Jurkat, Clone E6-1 (cell line): ENCODE measurements around the gene AEN.
A peak's percentile ranks its signal among the peaks of the same experiment; 100 is the strongest.

Experiments
- DNase-seq: peaks from one replicate; pipeline ENCODE4 v3.0.0-alpha.2; 2011; ENCODE audit warnings: low read depth, low spot score
- H3K4me3 ChIP-seq: 2 replicates; pipeline ENCODE4 v1.5.1; 2011; ENCODE audit warnings: mild to moderate bottlenecking, low read length, control low read depth, moderate library complexity

The AEN gene

DNA sequence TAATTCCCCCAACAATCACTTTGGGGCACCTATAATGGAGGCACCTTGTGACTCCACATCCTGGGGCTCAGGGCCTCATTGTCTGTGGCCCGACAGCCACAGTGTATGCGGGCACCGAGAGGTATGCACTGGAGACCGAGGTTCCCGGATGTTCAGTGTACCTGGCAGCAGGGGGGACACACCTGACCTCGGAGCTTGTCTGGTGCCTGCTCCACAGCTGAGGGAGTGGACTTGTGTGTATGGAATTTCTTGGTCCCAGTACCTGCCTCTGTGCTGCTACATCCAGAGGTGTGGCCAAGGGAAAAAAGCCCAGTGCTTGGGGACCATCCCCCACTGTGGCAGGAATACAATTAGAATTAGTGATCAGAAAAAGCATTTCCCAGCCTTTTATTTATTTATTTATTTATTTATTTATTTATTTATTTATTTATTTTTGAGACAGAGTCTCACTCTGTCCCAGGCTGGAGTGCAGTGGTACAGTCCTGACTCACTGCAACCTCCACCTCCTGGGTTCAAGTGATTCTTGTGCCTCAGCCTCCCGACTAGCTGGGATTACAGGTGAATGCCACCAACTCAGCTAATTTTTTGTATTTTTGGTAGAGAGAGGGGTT, 8.8 kb upstream of the AEN start:
- no peak overlapping the region for H3K4me3 ChIP-seq
- no peak for DNase-seq

- H3K4me3 ChIP-seq, result no peak overlapping the region
- no peak for DNase-seq
These were observed 7.8 kb upstream of the AEN start for GRCh38 chr15:88613074-88613944.

- H3K4me3 ChIP-seq, result no peak overlapping the region
- no peak for DNase-seq
These were observed 5.6 kb upstream of the AEN start for GRCh38 chr15:88615303-88616107.

- H3K4me3 ChIP-seq, result no peak overlapping the region
These were observed 4.9 kb upstream of the AEN start for GRCh38 chr15:88616240-88616639.

DNA sequence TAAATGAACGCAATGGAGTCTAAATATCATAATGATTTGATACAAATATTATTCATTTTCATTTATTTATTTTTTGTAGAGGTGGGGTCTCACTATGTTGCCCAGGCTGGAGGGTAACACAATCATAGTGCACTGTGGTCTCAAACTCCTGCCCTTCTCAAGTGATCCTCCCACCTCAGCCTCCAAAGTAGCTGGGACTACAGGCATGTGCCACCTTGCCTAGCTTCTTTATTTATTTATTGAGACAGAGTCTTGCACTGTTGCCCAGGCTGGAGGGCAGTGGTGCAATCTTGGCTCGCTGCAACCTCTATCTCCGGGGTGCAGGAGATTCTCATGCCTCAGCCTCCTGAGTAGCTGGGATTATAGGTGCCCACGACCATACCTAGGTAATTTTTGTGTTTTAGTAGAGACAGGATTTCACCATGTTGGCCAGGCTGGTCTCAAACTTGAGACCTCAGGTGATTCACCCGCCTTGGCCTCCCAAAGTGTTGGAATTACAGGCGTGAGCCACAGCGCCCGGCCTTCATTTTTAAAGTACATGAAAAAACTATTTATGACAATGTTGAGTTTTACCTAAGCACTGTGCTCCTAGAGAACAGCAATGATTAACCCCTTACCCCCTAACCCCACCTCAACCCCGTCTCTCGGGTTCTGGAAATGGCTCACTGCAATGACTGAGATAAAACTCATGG, 4.0 kb upstream of the AEN start:
- H3K4me3 ChIP-seq, result no peak overlapping the region
- no peak for DNase-seq

More at GRCh38 chr15:88616240-88616639, 4.9 kb upstream of the AEN start:
- no peak for DNase-seq

DNA sequence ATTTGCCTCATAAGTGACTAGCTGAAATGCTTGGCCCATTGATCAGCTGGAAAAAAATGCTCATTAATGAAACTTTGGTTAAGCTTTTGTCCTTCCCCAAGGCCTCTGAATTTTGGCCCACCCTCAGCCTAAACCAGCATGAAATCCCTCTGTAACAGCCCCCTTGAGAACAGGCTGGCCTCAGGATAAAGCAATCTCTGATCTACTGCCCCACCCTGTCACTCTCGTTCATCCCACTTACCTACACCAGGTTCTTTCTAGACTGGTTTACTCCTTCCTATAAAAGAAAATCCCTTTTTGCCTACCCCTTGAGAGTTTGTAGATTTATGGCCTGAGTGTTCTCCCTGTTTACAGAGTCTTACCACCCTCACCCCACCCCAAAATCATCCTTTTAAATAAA, 3.4 kb upstream of the AEN start:
- no peak for DNase-seq
- no peak overlapping the region for H3K4me3 ChIP-seq

- no peak for DNase-seq
- H3K4me3 ChIP-seq, result no peak overlapping the region
These were observed 2.5 kb upstream of the AEN start for GRCh38 chr15:88618686-88619085.

GRCh38 chr15:88619796-88620195, 1.3 kb upstream of the AEN start:
- DNase-seq, result no peak
- no peak overlapping the region for H3K4me3 ChIP-seq

GRCh38 chr15:88621789-88622604, 857 bp downstream of the AEN start:
- peak overlapping the region; percentile 95 for H3K4me3 ChIP-seq
- DNase-seq, result peak; percentile 31

- H3K4me3 ChIP-seq, result peak overlapping the region; percentile 95
- DNase-seq, result no peak
These were observed 1.4 kb downstream of the AEN start for GRCh38 chr15:88622605-88622975.

DNA sequence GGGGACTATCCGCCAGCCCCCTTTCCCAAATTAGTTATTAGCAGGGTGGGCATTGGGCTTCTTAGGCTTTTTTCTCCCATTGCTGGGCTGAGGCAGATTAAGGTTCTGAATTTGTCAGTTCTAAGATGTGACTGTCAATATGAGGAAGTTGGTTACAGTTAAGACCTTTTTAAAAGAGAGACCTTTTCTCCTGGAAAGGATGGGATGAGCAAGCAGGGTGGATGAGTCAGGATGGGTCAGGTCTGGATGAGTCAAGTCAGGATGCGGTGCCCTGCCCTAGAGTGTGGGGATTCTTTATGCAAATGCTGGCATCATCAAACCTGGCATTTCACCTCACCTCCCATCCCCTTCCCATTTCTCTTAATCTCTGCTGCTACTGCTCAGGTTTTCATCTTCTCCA, 1.9 kb downstream of the AEN start:
- H3K4me3 ChIP-seq, result peak overlapping the region; percentile 95
- DNase-seq, result no peak

- no peak for DNase-seq
- H3K4me3 ChIP-seq, result no peak overlapping the region
These were observed 2.5 kb downstream of the AEN start for GRCh38 chr15:88623632-88624031.

- H3K4me3 ChIP-seq, result peak overlapping the region; percentile 32
- DNase-seq, result peak; percentile 71
These were observed 3.2 kb downstream of the AEN start for GRCh38 chr15:88624156-88624970.

DNA sequence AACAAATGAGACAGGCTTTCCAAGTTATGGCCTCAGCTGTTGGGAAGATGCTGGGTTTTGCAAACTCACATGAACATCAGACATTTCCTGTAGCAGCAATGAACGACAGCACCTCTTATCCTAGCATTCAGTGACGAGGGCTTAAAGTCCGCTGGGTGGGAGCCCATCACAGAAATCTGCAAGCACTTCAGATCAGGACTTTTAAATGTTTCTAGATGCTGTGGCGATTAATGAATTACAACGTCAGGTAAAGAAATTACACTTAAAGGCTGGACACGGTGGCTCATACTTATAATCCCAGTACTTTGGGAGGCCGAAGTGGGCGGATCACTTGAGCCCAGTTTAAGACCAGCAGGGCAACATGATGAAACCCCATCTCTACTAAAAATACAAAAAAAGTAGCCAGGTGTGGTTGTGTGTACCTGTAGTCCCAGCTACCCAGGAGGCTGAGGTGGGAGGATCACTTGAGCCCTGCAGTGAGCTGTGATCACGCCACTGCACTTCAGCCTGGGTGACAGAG, 3.9 kb downstream of the AEN start:
- DNase-seq, result no peak
- H3K4me3 ChIP-seq, result no peak overlapping the region

DNA sequence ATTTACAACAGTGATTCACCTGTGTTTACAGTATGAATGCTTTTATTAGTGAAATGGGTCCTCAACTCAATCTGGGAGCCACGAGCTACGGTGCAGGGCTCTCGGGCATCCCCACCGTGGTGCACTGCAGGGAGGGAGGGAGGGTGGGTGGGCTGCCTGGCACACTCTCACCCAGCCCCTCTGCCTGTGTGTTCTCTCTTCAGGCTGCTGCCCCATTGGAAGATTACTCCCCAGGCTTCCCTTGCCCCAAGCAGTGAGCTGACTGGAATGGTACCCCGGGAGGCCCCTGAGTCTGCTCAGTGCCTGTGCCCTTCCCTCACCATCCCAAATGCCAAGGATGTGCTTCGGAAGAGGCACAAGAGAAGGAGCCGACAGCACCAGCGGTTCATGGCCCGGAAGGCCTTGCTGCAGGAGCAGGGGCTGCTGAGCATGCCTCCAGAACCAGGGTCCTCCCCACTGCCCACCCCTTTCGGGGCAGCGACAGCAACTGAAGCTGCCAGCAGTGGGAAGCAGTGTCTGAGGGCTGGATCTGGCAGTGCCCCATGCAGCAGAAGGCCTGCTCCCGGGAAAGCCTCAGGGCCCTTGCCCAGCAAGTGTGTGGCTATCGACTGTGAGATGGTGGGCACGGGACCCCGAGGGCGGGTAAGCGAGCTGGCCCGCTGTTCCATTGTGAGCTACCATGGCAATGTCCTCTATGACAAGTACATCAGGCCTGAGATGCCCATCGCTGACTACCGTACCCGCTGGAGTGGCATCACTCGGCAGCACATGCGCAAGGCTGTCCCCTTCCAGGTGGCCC, 5.0 kb downstream of the AEN start:
- no peak overlapping the region for H3K4me3 ChIP-seq
- no peak for DNase-seq

- DNase-seq, result peak; percentile 93
- H3K4me3 ChIP-seq, result no peak overlapping the region
These were observed 6.3 kb downstream of the AEN start for GRCh38 chr15:88627463-88627862.
